ENCODE data around the gene FAM167B. TPM values are rescaled to one million over a fixed set of nuclear protein-coding genes. Genes with fewer than 3 reads are reported as not detected.

FAM167B gene
- 3.8 and 4.4 TPM in 2 replicates for total RNA-seq
- long read RNA-seq: 0 reads

DNA sequence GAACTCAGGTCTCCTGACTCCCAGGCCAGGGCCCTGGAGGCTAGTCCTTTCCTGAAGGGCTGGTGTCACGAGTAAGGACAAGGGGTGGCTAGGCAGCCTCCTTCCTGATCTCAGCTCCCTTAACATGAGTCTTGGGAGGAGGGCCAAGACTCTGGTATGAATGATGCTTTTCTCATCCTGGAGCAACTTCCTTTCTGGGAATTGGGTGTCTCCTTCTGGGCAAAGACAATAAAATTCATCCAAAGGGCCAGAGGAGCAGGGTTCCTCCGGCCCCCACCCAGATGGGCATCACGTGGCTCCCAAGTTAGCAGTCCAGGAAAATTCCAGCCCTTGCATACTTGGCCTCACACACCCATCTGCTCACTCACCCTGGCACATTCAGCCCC is at the start of gene FAM167B:
TSS of gene FAM167B (plus strand) at position 335 of the 386 bp plus-strand sequence. CDS start 200 bp downstream, outside the sequence.
- TF ChIP-seq, protein P1, sequence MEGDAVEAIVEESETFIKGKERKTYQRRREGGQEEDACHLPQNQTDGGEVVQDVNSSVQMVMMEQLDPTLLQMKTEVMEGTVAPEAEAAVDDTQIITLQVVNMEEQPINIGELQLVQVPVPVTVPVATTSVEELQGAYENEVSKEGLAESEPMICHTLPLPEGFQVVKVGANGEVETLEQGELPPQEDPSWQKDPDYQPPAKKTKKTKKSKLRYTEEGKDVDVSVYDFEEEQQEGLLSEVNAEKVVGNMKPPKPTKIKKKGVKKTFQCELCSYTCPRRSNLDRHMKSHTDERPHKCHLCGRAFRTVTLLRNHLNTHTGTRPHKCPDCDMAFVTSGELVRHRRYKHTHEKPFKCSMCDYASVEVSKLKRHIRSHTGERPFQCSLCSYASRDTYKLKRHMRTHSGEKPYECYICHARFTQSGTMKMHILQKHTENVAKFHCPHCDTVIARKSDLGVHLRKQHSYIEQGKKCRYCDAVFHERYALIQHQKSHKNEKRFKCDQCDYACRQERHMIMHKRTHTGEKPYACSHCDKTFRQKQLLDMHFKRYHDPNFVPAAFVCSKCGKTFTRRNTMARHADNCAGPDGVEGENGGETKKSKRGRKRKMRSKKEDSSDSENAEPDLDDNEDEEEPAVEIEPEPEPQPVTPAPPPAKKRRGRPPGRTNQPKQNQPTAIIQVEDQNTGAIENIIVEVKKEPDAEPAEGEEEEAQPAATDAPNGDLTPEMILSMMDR (IDR thresholded peaks at IDR 0.05; ENCODE audit: unreplicated experiment): no peak
- no peak within 1 kb of the TSS for H3K4me3 Mint-ChIP-seq (ENCODE audit: low read depth)
- no peaks in the 10 kb centered on the region for H3K9me3 Mint-ChIP-seq (ENCODE audit: low read depth)
- H3K4me1 Mint-ChIP-seq (ENCODE audit: low read depth): peaks cover 13% of the 10 kb centered on the region
- H3K27me3 Mint-ChIP-seq: peaks cover 4% of the 10 kb centered on the region
- DNase-seq (ENCODE audit: low spot score, unreplicated experiment): no peak
- peak within 1 kb of the TSS; percentile 69 for H3K27ac Mint-ChIP-seq
- H3K36me3 Mint-ChIP-seq (ENCODE audit: insufficient read depth): no peaks in the 10 kb centered on the region

DNA sequence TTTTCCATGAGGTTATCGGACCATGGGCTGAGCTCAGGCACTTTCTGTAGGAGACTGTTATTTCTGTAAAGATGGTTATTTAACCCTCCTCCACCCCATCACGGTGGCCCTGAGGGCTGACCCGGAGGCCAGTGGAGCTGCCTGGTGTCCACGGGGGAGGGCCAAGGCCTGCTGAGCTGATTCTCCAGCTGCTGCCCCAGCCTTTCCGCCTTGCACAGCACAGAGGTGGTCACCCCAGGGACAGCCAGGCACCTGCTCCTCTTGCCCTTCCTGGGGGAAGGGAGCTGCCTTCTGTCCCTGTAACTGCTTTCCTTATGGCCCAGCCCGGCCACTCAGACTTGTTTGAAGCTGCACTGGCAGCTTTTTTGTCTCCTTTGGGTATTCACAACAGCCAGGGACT is 49.2 kb upstream of the FAM167B start:
- H3K36me3 Mint-ChIP-seq (ENCODE audit: insufficient read depth): peaks cover 10% of the 10 kb centered on the region
- H3K9me3 Mint-ChIP-seq (ENCODE audit: low read depth): no peaks in the 10 kb centered on the region
- DNase-seq (ENCODE audit: low spot score, unreplicated experiment): no peak
- peaks cover 12% of the 10 kb centered on the region for H3K4me1 Mint-ChIP-seq (ENCODE audit: low read depth)
- H3K27ac Mint-ChIP-seq: no peak overlapping the region
- H3K27me3 Mint-ChIP-seq: no peaks in the 10 kb centered on the region
- H3K4me3 Mint-ChIP-seq (ENCODE audit: low read depth): no peak overlapping the region
- TF ChIP-seq, protein P1 (IDR thresholded peaks at IDR 0.05; ENCODE audit: unreplicated experiment): no peak

DNA sequence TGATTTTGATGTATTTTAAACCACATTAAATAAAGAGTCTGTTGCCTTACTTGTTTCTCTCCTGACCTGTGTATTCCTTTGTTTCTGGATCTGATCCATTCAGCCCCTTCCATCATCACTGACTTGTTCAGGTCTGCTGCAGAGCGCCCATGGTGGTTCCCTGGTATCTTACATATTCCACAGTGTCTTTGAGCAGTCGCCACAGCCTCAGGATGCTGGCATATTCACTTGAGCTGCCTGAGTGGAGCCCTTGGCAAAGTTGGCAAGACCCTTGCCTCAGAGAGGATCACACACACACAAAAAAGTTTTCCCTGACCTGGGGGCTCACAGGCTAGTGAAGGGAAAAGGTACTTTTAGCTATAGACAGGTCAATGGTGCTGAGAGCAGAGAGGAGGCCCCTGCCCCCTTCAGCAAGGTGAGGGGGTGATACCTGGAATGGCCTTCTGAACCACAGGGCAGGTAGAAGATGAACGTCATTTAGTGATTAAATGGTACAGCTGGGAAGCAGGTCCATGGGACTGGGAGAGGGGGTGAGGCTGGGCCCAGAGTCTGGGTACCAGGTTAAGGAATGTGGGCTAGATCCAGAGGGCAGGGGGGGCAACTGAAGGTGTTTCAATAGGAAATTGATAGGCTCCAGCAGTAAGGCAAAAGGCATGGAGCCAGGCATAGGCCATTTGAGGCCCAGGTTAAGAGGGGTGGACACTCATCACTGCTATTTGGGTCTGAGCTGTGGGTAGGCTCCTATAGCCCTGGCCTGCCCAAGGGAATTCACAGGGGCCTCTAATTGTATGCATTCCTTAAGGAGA is 48.6 kb upstream of the FAM167B start:
- Mint-ChIP-seq H3K4me1 (ENCODE audit: low read depth) (peaks cover 12% of the 10 kb centered on the region), H3K4me3 (ENCODE audit: low read depth) (no peak overlapping the region), H3K36me3 (ENCODE audit: insufficient read depth) (peaks cover 8% of the 10 kb centered on the region), H3K27me3 (no peaks in the 10 kb centered on the region), H3K9me3 (ENCODE audit: low read depth) (no peaks in the 10 kb centered on the region), H3K27ac (peak overlapping the region; percentile 60)
- TF ChIP-seq, protein P1 (IDR thresholded peaks at IDR 0.05; ENCODE audit: unreplicated experiment): no peak
- DNase-seq (ENCODE audit: low spot score, unreplicated experiment): no peak

DNA sequence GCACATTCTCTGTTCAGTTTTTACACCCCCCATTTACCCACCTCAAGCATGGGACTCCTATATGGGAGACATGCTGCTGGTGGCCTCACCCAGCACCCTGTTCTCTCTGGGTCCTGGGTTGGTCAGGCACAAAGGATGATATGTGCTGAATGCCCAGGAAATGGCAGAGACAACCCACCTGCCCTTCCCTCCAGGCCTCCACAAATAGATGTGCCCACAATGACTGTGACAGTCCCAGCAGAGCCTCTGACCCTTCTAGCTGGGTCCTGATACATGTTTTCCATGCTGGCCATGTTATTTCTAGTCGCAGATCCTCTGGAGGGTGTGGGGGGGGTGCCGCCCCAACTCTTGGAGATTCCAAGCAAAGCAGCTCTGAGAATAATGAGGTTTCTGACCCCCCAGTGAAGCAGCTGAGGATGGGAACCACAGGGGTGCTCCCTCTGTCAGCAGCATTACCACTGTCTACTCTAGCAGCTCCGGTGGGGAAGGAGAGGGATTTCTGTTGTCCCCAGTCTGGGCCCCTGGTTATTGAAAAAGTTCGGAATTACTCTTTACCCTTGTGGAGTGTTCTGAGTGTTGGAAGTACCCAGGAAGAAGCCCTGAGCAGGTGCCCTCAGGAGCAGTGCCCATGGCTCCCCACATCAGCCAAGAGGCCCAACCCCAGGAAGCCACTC is 47.8 kb upstream of the FAM167B start:
- no peak overlapping the region for H3K4me3 Mint-ChIP-seq (ENCODE audit: low read depth)
- no peaks in the 10 kb centered on the region for H3K9me3 Mint-ChIP-seq (ENCODE audit: low read depth)
- no peak overlapping the region for H3K27ac Mint-ChIP-seq
- no peak for DNase-seq (ENCODE audit: low spot score, unreplicated experiment)
- TF ChIP-seq, protein P1 (IDR thresholded peaks at IDR 0.05; ENCODE audit: unreplicated experiment): no peak
- peaks cover 5% of the 10 kb centered on the region for H3K36me3 Mint-ChIP-seq (ENCODE audit: insufficient read depth)
- no peaks in the 10 kb centered on the region for H3K27me3 Mint-ChIP-seq
- peaks cover 12% of the 10 kb centered on the region for H3K4me1 Mint-ChIP-seq (ENCODE audit: low read depth)

DNA sequence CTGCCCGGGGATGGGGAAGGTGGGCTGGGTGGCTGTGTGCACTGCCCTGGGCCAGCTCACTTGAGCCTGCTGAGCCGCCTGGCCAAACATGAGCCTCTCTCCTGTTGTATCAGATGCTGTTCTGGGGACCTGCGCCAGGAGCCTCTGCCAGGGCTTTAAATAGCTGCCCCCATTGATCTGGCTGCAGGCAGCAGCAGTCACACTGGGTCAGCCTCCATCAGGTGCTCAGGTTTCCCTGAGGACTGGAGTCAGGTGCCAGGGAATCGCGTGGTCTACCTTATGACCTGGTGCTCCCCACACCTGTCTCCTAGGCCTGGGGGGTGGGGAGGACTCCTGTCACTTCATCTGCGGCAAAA is 47.3 kb upstream of the FAM167B start:
- TF ChIP-seq, protein P1 (IDR thresholded peaks at IDR 0.05; ENCODE audit: unreplicated experiment): no peak
- H3K27ac Mint-ChIP-seq: peak overlapping the region; percentile 31
- no peak for DNase-seq (ENCODE audit: low spot score, unreplicated experiment)
- H3K27me3 Mint-ChIP-seq: no peaks in the 10 kb centered on the region
- H3K36me3 Mint-ChIP-seq (ENCODE audit: insufficient read depth): peaks cover 3% of the 10 kb centered on the region
- H3K4me3 Mint-ChIP-seq (ENCODE audit: low read depth): peak overlapping the region; percentile 84
- no peaks in the 10 kb centered on the region for H3K9me3 Mint-ChIP-seq (ENCODE audit: low read depth)
- peaks cover 13% of the 10 kb centered on the region for H3K4me1 Mint-ChIP-seq (ENCODE audit: low read depth)

All from progenitor cell of endocrine pancreas (in vitro differentiated cells).